GM19395 (cell line): ENCODE data around the gene ARV1.

Experiments
- ATAC-seq: cut with Tn5 transposase; IDR thresholded peaks from one replicate; pipeline ENCODE4 v1.9.1; 2021; ENCODE audit warnings: mild to moderate bottlenecking, moderate library complexity; ENCODE audit not compliant: unreplicated experiment

The ARV1 gene

DNA sequence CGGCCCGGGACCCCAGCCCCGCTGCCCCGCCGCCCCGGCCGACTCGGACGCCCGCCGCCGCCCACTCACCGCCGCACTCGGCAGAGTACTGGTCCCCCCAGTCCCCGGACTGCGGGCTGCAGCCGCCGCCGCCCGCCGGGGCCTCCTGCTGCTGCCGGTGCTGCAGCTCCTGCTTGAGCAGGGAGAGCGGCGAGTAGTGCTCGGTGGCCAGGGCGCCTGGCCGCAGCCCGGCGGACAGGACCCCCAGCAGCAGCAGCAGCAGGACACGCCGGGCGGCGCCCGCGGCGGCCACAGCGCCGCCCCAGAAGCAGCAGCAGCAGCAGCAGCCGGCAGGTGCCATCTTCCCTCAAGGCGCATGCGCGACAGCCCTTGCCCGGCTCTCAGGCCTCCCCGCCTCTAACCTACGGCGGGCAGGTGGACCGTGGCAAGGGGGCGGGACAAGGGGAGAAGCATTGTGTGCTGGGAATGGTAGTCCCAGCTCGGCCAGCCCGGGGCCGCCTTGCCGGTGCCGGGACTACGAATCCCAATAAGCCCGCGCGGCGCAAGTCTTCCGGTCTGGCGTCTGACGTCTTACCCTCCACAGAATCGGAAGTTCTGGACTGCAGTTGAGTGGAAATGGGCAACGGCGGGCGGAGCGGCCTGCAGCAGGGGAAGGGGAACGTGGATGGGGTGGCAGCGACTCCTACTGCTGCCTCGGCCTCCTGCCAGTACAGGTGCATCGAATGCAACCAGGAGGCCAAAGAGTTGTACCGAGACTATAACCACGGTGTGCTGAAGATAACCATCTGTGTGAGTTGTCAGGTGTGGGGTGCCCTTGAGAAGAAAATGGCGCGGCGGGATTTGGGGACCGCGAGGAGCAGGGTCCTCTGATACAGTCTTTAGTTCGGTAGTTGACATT lies at the start of gene ARV1, which contains the start of gene TTC13:
Gene ARV1, plus strand, starts transcription at position 604 of the 898 bp plus-strand sequence. Its CDS starts 12 bp downstream, at position 616.
Gene TTC13, minus strand, starts transcription at position 371 of the 898 bp plus-strand sequence. Its CDS starts 31 bp downstream, at position 340.
- peak; percentile 87 for ATAC-seq

DNA sequence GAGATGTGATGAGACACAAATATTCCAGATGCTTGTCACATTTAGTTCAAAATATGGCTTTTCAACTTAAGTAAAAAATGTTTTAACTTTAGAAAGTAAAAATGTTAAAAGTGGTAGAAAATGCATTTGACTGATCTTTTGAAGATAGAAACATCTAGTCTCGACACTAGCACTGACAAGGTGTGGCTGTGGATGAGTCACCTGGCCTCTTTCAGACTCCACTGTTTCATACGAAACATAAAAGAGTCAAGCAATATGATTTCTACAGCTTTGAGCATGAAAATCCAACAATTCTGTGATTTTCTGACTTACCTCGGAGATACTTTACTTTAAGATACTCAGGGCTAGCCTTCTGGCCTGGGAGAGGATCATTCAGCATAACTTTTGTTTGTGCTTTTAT lies 47.9 kb upstream of the ARV1 start:
- ATAC-seq: no peak

- ATAC-seq: no peak
These were observed 43.0 kb upstream of the ARV1 start for GRCh38 chr1:230935852-230936251.

GRCh38 chr1:230936475-230936874 lies 42.4 kb upstream of the ARV1 start:
- ATAC-seq: no peak

- ATAC-seq: no peak
These were observed 41.5 kb upstream of the ARV1 start for GRCh38 chr1:230937371-230937770.

- ATAC-seq: no peak
These were observed 39.9 kb upstream of the ARV1 start for GRCh38 chr1:230938924-230939368.

DNA sequence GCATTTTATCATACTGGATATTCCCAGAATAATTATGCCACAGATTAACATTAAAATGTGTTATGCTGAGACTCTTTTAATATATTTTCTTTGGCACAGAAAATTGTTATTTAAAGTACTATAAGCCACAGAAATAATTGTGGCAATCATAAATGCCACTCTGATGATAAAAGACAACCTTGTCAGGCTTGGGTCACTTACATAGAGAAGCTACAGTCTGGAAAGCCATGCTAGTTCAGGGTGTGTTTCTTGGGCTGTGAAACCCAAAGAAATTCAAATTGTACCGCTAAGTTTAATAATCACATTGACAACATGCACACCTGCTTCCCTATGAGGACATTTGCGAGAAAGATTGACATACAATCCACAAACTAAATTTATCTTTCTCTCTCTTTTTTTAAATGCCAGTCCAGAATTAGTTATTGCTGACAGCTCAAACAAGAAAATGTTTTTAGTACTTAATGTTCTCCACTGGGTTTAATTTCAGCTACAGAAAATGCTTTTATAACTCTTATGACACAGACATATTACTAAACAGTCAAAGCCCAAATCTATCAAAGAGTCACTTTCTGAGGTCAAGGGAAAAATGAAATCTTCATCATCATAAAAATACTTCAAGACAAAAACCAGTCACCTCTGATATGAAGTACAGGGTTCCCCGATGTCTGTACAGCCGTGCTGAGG lies 38.9 kb upstream of the ARV1 start:
- no peak for ATAC-seq

DNA sequence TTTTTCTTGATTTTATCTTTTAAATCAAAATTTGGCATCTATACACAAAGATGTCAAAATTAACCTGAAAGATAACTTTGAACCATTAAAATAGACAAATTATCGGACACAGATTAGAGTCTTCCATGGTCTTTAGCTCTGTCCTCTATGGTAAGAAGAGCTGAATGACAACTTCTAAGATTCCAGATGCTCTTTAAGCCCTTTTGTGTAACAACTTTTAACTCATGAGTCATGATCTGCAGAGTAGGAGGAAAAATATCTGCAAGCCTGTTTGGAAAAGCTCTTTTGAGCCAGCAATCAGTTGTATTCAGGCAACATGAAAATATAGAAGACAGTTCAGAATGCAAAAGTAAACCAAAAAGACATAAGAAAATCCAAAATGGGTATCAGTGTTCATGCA lies 38.0 kb upstream of the ARV1 start:
- ATAC-seq: no peak

- ATAC-seq: no peak
These were observed 35.8 kb upstream of the ARV1 start for GRCh38 chr1:230943048-230943593.

- ATAC-seq: no peak
These were observed 30.6 kb upstream of the ARV1 start for GRCh38 chr1:230948301-230948700.

- no peak for ATAC-seq
These were observed 30.0 kb upstream of the ARV1 start for GRCh38 chr1:230948903-230949302.

DNA sequence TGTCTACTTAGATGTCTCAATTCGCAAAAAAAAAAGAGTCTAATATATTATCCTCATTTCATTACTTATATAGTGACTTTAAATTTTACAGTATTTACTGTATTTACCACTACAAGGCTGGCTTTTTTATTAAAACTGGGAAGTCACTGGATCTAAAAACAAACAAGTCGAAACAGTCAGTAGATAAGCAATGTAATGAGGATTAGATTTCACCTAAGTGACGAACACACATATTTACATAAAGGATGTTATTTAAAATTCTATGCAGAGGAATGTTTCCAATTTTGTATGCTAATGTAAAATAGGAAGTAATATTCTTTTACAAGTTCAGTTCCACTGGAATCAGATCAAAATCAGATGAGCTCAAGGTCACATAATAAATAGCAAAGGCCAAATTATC lies 28.5 kb upstream of the ARV1 start:
- no peak for ATAC-seq

GRCh38 chr1:230957580-230957989 lies 21.3 kb upstream of the ARV1 start:
- peak; percentile 85 for ATAC-seq

DNA sequence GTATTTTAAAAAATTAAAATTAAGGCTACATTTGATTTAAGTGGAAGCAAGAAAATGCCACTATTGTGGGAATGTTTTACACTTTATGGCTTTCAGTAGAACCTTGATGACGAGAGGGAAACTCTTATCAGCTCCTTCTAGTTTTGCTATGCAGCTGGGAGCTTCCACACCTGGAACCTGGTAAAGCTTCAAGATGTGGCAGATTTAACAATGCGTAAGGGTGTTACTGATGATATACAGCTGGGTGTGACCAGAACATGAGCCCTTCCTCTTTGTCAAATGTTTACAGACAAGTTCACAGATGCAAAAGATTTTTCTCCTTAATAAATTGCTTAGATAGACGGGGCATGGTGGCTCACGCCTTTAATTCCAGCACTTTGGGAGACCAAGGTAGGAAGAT lies 20.5 kb upstream of the ARV1 start:
- no peak for ATAC-seq

DNA sequence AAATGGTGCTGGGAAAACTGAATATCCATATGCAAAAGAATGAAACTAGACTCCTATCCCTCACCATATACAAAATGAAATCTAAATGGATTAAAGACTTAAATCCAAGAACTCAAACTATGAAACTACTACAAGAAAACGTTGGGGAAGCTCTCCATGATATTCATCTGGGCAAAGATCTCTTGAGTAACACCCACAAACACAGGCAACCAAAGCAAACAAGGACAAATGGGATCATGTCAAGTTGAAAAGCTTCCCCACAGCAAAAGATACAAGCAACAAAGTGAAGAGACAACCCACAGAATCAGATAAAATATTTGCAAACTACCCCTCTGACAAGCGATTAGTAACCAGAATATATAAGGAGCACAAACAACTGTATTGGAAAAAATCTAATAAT lies 14.0 kb upstream of the ARV1 start:
- ATAC-seq: no peak

- no peak for ATAC-seq
These were observed 13.4 kb upstream of the ARV1 start for GRCh38 chr1:230965535-230965934.

DNA sequence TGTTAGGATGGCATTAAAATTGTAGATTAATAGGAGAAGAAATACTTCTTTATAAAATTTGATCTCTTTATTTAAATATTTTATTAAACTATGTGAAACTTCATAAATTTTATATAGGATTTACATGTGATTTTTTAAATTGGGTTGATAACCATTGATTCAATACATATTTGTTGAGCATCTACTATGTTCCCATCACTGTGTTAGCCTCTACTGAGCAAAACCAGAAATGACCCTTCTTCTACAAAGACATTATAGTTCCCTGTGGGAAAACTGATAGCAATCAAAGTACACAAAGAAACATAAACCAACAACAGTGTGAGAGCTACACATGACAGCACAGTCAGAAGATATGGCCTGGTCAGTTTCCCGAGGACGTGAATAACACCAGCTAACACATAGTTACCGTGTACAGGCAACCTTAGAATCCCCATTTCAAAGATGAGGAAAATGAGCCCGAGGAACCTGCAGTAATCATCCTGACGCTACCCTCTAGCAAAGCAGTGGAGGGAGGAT lies 12.5 kb upstream of the ARV1 start:
- no peak for ATAC-seq

GRCh38 chr1:230970432-230970831 lies 8.5 kb upstream of the ARV1 start:
- ATAC-seq: no peak

GRCh38 chr1:230971771-230972170 lies 7.1 kb upstream of the ARV1 start:
- ATAC-seq: no peak

- ATAC-seq: peak; percentile 81
These were observed 6.0 kb upstream of the ARV1 start for GRCh38 chr1:230972855-230973271.

GRCh38 chr1:230975636-230976035 lies 3.3 kb upstream of the ARV1 start:
- ATAC-seq: no peak
